ENCODE measurements around the gene SDK1.

SDK1 gene

DNA sequence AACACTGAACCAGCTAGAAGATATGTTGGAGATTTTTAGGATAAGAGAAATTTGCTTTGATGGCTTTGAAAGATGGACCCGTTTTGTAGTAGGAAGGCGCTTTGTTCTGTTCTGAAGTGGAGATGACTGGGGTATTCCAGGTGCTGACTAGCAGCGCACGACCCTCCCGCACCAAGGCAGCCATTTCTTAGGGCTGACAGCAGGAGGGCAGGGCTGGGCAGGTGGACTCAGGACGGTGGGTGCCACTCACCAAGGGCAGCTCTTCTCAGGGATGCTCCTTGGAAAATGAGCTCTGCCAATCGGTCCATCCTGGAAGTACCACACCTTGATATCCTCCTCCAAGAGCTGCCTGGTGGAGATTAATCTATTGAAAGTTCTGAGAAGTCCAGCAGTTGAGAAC lies 917.4 kb downstream of the SDK1 start:
- H3K4me3 ChIP-seq (ENCODE audit: low read length) = no peak overlapping the region
- DNase-seq (ENCODE audit: low read depth) = no peak
- TF ChIP-seq, protein P1, sequence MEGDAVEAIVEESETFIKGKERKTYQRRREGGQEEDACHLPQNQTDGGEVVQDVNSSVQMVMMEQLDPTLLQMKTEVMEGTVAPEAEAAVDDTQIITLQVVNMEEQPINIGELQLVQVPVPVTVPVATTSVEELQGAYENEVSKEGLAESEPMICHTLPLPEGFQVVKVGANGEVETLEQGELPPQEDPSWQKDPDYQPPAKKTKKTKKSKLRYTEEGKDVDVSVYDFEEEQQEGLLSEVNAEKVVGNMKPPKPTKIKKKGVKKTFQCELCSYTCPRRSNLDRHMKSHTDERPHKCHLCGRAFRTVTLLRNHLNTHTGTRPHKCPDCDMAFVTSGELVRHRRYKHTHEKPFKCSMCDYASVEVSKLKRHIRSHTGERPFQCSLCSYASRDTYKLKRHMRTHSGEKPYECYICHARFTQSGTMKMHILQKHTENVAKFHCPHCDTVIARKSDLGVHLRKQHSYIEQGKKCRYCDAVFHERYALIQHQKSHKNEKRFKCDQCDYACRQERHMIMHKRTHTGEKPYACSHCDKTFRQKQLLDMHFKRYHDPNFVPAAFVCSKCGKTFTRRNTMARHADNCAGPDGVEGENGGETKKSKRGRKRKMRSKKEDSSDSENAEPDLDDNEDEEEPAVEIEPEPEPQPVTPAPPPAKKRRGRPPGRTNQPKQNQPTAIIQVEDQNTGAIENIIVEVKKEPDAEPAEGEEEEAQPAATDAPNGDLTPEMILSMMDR (IDR thresholded peaks at IDR 0.05; ENCODE audit: insufficient read depth, low read depth, low read length, missing control alignments) = no peak

DNA sequence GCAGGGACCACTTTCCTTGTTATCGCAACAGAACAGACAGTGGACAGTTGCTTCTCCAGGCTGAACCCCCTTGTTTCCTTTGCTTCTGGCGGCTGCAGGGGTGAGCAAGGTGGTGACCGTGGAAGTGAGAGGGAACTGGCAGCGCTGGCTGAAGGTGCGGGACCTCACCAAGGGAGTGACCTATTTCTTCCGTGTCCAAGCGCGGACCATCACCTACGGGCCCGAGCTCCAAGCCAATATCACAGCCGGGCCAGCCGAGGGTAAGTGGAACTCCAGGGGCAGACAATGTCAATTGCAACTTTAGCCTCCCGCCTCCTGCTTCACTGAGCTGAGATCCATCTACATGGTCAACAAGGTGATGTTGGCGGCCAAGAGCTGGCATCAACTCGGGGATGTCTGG lies 919.0 kb downstream of the SDK1 start:
- TF ChIP-seq, protein P1 (IDR thresholded peaks at IDR 0.05; ENCODE audit: insufficient read depth, low read depth, low read length, missing control alignments) = no peak
- H3K4me3 ChIP-seq (ENCODE audit: low read length) = no peak overlapping the region
- DNase-seq (ENCODE audit: low read depth) = no peak

DNA sequence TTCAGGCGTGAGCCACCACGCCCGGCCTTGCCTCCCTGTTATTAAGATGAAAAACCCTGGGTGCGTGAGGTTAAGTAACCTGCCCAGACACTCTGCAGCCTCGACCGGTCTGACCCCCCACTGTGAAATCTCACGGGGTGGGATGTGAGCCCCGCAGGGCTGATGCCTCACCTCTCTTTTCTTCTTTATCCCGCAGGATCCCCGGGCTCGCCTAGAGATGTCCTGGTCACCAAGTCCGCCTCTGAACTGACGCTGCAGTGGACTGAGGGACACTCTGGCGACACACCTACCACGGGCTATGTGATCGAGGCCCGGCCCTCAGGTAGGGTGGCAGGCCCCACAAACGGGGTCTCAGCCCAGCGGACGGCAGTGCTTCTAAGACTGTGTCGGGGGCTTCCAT lies 920.0 kb downstream of the SDK1 start:
- no peak overlapping the region for H3K4me3 ChIP-seq (ENCODE audit: low read length)
- TF ChIP-seq, protein P1 (IDR thresholded peaks at IDR 0.05; ENCODE audit: insufficient read depth, low read depth, low read length, missing control alignments) = no peak
- DNase-seq (ENCODE audit: low read depth) = no peak

DNA sequence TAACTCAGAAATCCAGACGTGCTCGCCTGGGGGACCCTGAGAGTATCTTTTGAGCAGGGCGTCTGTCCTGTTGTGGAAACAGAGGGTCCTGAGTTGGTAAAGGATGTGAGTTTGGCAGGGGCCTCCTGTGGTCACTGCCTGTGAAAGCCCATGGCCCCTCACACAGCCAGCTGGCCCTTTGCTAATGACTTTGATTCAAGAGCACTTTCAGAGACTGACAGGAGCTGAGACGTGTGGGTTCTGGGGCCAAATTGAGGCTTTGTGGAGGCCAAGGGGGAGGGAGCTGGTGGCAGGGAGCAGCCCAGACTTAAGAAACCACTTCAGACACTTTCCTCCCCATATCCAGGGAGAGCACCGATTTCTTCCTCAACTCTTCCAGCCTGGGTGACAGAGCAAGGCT lies 921.6 kb downstream of the SDK1 start:
- DNase-seq (ENCODE audit: low read depth) = no peak
- TF ChIP-seq, protein P1 (IDR thresholded peaks at IDR 0.05; ENCODE audit: insufficient read depth, low read depth, low read length, missing control alignments) = no peak
- H3K4me3 ChIP-seq (ENCODE audit: low read length) = no peak overlapping the region

GRCh38 chr7:4225361-4225771 lies 924.3 kb downstream of the SDK1 start:
- TF ChIP-seq, protein P1 (IDR thresholded peaks at IDR 0.05; ENCODE audit: insufficient read depth, low read depth, low read length, missing control alignments) = no peak
- no peak for DNase-seq (ENCODE audit: low read depth)
- H3K4me3 ChIP-seq (ENCODE audit: low read length) = no peak overlapping the region

DNA sequence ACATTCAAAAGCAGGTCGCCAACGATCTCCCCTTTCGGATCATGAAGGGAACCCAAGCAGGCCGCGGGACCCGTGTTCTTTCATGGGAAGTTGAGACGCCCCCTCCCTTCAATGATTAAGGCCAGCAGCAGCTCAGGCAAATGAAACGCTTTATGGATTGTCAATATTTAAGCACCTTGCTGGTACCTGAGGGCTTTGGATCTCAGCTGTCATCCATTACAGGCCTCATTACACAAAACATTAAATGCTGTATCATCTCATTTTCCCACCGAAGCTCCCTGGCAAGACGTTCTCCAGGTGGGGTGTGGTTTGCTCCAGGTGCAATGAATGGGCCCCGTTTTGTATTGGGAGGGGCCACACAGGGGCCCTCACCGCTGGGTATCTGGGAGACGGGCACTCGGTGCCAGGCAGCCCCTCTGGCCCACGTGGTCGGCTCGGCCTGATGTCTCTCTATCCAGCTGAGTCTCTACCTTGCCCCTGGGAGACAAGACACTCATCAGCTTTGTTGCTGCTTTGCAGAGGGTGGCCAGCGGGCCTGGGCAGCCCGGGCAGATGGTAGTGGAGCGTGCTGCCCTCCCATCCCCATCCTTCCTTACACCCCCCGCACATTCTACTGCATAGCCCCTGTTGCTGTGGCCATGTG lies 925.0 kb downstream of the SDK1 start:
- H3K4me3 ChIP-seq (ENCODE audit: low read length) = no peak overlapping the region
- DNase-seq (ENCODE audit: low read depth) = no peak
- TF ChIP-seq, protein P1 (IDR thresholded peaks at IDR 0.05; ENCODE audit: insufficient read depth, low read depth, low read length, missing control alignments) = no peak

DNA sequence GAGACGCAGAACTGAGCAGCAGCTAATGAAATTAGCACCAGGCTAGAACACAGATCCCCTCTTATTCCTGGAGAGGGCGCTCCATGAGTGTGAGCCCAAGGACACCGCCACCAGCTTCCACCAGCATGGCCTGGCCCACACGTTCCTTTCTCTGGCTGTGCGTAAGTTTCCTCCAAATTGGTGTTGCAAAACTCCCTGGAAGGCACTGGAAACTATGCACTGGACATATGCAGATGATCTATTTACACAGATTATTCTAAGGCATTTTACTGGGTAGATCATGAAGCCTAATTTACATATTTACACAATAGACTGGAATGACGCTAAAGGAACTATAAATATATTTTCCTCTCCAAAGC lies 925.5 kb downstream of the SDK1 start:
- no peak for DNase-seq (ENCODE audit: low read depth)
- TF ChIP-seq, protein P1 (IDR thresholded peaks at IDR 0.05; ENCODE audit: insufficient read depth, low read depth, low read length, missing control alignments) = no peak
- no peak overlapping the region for H3K4me3 ChIP-seq (ENCODE audit: low read length)
